ENCODE results near the gene ADRA2C. TPM values are rescaled to one million over a fixed set of nuclear protein-coding genes. Genes with fewer than 3 reads are reported as not detected.

Gene ADRA2C
- total RNA-seq, 1 donor from 2014 or later = 3.2 TPM

- Mint-ChIP-seq H3K4me1 (ENCODE audit: unreplicated experiment) (peaks cover 22% of the 10 kb centered on the region), H3K36me3 (ENCODE audit: low read depth, unreplicated experiment) (peaks cover 16% of the 10 kb centered on the region), H3K27me3 (ENCODE audit: unreplicated experiment) (peaks cover 10% of the 10 kb centered on the region), H3K9me3 (ENCODE audit: unreplicated experiment) (peaks cover 16% of the 10 kb centered on the region), H3K4me3 (ENCODE audit: unreplicated experiment) (no peak overlapping the region), H3K27ac (ENCODE audit: unreplicated experiment) (no peak overlapping the region)
- no peak for DNase-seq (ENCODE audit: low spot score)
- TF ChIP-seq CTCF (IDR thresholded peaks at IDR 0.05; ENCODE audit: unreplicated experiment) = no peak
These were observed 25.9 kb upstream of the ADRA2C start for GRCh38 chr4:3740256-3740655.

- Mint-ChIP-seq H3K4me3 (ENCODE audit: unreplicated experiment) (no peak overlapping the region), H3K36me3 (ENCODE audit: low read depth, unreplicated experiment) (peaks cover 10% of the 10 kb centered on the region), H3K27me3 (ENCODE audit: unreplicated experiment) (peaks cover 10% of the 10 kb centered on the region), H3K4me1 (ENCODE audit: unreplicated experiment) (peaks cover 27% of the 10 kb centered on the region), H3K9me3 (ENCODE audit: unreplicated experiment) (peaks cover 16% of the 10 kb centered on the region), H3K27ac (ENCODE audit: unreplicated experiment) (no peak overlapping the region)
- no peak for DNase-seq (ENCODE audit: low spot score)
- no peak for TF ChIP-seq CTCF (IDR thresholded peaks at IDR 0.05; ENCODE audit: unreplicated experiment)
These were observed 24.8 kb upstream of the ADRA2C start for GRCh38 chr4:3741217-3742011.

- DNase-seq (ENCODE audit: low spot score) = no peak
- no peak for TF ChIP-seq CTCF (IDR thresholded peaks at IDR 0.05; ENCODE audit: unreplicated experiment)
- H3K4me1 Mint-ChIP-seq (ENCODE audit: unreplicated experiment) = peaks cover 20% of the 10 kb centered on the region
- H3K27ac Mint-ChIP-seq (ENCODE audit: unreplicated experiment) = no peak overlapping the region
- H3K27me3 Mint-ChIP-seq (ENCODE audit: unreplicated experiment) = peaks cover 6% of the 10 kb centered on the region
- H3K36me3 Mint-ChIP-seq (ENCODE audit: low read depth, unreplicated experiment) = peaks cover 4% of the 10 kb centered on the region
- peaks cover 11% of the 10 kb centered on the region for H3K9me3 Mint-ChIP-seq (ENCODE audit: unreplicated experiment)
- no peak overlapping the region for H3K4me3 Mint-ChIP-seq (ENCODE audit: unreplicated experiment)
These were observed 23.6 kb upstream of the ADRA2C start for GRCh38 chr4:3742610-3743009.

GRCh38 chr4:3744232-3744631, 22.0 kb upstream of the ADRA2C start:
- Mint-ChIP-seq H3K27me3 (ENCODE audit: unreplicated experiment) (peaks cover 13% of the 10 kb centered on the region), H3K36me3 (ENCODE audit: low read depth, unreplicated experiment) (peaks cover 4% of the 10 kb centered on the region), H3K27ac (ENCODE audit: unreplicated experiment) (no peak overlapping the region), H3K4me3 (ENCODE audit: unreplicated experiment) (no peak overlapping the region), H3K9me3 (ENCODE audit: unreplicated experiment) (peaks cover 11% of the 10 kb centered on the region), H3K4me1 (ENCODE audit: unreplicated experiment) (peaks cover 19% of the 10 kb centered on the region)
- no peak for DNase-seq (ENCODE audit: low spot score)
- TF ChIP-seq CTCF (IDR thresholded peaks at IDR 0.05; ENCODE audit: unreplicated experiment) = no peak

- DNase-seq (ENCODE audit: low spot score) = no peak
- H3K27ac Mint-ChIP-seq (ENCODE audit: unreplicated experiment) = no peak overlapping the region
- peaks cover 13% of the 10 kb centered on the region for H3K27me3 Mint-ChIP-seq (ENCODE audit: unreplicated experiment)
- H3K4me3 Mint-ChIP-seq (ENCODE audit: unreplicated experiment) = no peak overlapping the region
- peaks cover 11% of the 10 kb centered on the region for H3K9me3 Mint-ChIP-seq (ENCODE audit: unreplicated experiment)
- peaks cover 19% of the 10 kb centered on the region for H3K4me1 Mint-ChIP-seq (ENCODE audit: unreplicated experiment)
- no peak for TF ChIP-seq CTCF (IDR thresholded peaks at IDR 0.05; ENCODE audit: unreplicated experiment)
- H3K36me3 Mint-ChIP-seq (ENCODE audit: low read depth, unreplicated experiment) = peaks cover 4% of the 10 kb centered on the region
These were observed 21.3 kb upstream of the ADRA2C start for GRCh38 chr4:3744901-3745300.

Data from endothelial cell (in vitro differentiated cells).